Smooth muscle cell (in vitro differentiated cells): Measurements from ENCODE around the gene COX6B2. TPM values are rescaled to one million over a fixed set of nuclear protein-coding genes. Genes with fewer than 3 reads are reported as not detected.

Source experiments
- DNase-seq: peaks from one replicate; lab custom pipeline; 2025; ENCODE audit not compliant: unreplicated experiment; lab: John Stamatoyannopoulos, UW
- H2AFZ ChIP-seq: fragments of 200-600 bp; sonication (generic); 2 replicates; pipeline ENCODE4 v1.6.0; 2016; ENCODE audit warnings: antibody characterized with exemption, low read depth, mild to moderate bottlenecking
- H3F3A ChIP-seq: fragments of 200-600 bp; sonication (generic); 2 replicates; pipeline ENCODE4 v1.6.0; 2017; ENCODE audit warnings: antibody characterized with exemption, low read depth
- H3K27ac ChIP-seq: fragments of 200-600 bp; sonication (generic); 2 replicates; pipeline ENCODE4 v1.5.1; 2016; ENCODE audit warnings: low read depth, mild to moderate bottlenecking
- H3K27me3 ChIP-seq: fragments of 200-600 bp; sonication (generic); 2 replicates; pipeline ENCODE4 v1.6.1; 2016; ENCODE audit warnings: low read depth, mild to moderate bottlenecking
- H3K36me3 ChIP-seq: fragments of 200-600 bp; sonication (generic); 2 replicates; pipeline ENCODE4 v1.5.1; 2016; ENCODE audit warnings: low read depth
- H3K4me1 ChIP-seq: fragments of 200-600 bp; sonication (generic); 2 replicates; pipeline ENCODE4 v1.5.1; 2016; ENCODE audit warnings: low read depth
- H3K4me2 ChIP-seq: fragments of 200-600 bp; sonication (generic); 2 replicates; pipeline ENCODE4 v1.6.0; 2016; ENCODE audit warnings: mild to moderate bottlenecking
- H3K4me3 ChIP-seq: fragments of 200-600 bp; sonication (generic); 2 replicates; pipeline ENCODE4 v1.5.1; 2016; ENCODE audit warnings: mild to moderate bottlenecking
- H3K79me2 ChIP-seq: fragments of 200-600 bp; sonication (generic); 2 replicates; pipeline ENCODE4 v1.6.0; 2016; ENCODE audit warnings: low read depth, mild to moderate bottlenecking
- H3K9ac ChIP-seq: fragments of 200-600 bp; sonication (generic); 2 replicates; pipeline ENCODE4 v1.6.0; 2016; ENCODE audit warnings: low read depth
- H3K9me3 ChIP-seq: fragments of 200-600 bp; sonication (generic); replicated peaks from 2 replicates; pipeline ENCODE4 v1.5.1; 2016; ENCODE audit warnings: low read depth
- H4K20me1 ChIP-seq: fragments of 200-600 bp; sonication (generic); 2 replicates; pipeline ENCODE4 v1.6.0; 2016; ENCODE audit warnings: low read depth
- CTCF ChIP-seq: fragments of 200-600 bp; sonication (generic); IDR thresholded peaks from 2 replicates; pipeline ENCODE4 v1.5.1; 2017; ENCODE audit warnings: borderline replicate concordance, mild to moderate bottlenecking, antibody characterized with exemption; ENCODE audit not compliant: insufficient read depth, poor library complexity, severe bottlenecking
- WGBS: methylation state at CpG from one replicate; pipeline ENCODE4 v1.1.7; 2016; ENCODE audit warnings: low lambda C conversion rate; 5-methylcytosine and 5-hydroxymethylcytosine counted together
- polyA plus RNA-seq: library from polyadenylated mRNA; unstranded; fragments of >200 nt; fragmentation: Nextera tagmentation; extraction: Ambion mirVana; gene quantifications from 2 replicates; pipeline ENCODE4 v1.2.1, GENCODE V29; 2016
- total RNA-seq: library from RNA; depleted of rRNA; stranded (reverse); fragments of >200 nt; gene quantifications from 2 replicates; pipeline ENCODE4 v1.2.3, GENCODE V29; 2014

COX6B2 gene
- total and polyA plus RNA-seq, 2 experiments from 2014 or later: 0.18 to 1.7 TPM

GRCh38 chr19:55350620-55351315 lies 3.8 kb downstream of the COX6B2 start:
- Histone ChIP-seq H3K4me2 (no peak overlapping the region), H3K9me3 (no peaks in the 10 kb centered on the region), H3K79me2 (no peaks in the 10 kb centered on the region), H3K36me3 (no peaks in the 10 kb centered on the region), H3K27me3 (peaks cover 17% of the 10 kb centered on the region), H3F3A (no peaks in the 10 kb centered on the region), H4K20me1 (no peaks in the 10 kb centered on the region), H3K4me1 (peaks cover 5% of the 10 kb centered on the region), H3K9ac (no peak overlapping the region), H3K4me3 (no peak overlapping the region), H3K27ac (no peak overlapping the region), H2AFZ (no peak overlapping the region)
- DNase-seq: no peak
- 92% methylated on average over 11 of the region's 11 CpGs for WGBS
- TF ChIP-seq CTCF: no peak

GRCh38 chr19:55348317-55349034 lies 6.0 kb downstream of the COX6B2 start:
- Histone ChIP-seq H3K79me2 (no peaks in the 10 kb centered on the region), H3K4me2 (no peak overlapping the region), H3K27me3 (peaks cover 14% of the 10 kb centered on the region), H3K36me3 (no peaks in the 10 kb centered on the region), H4K20me1 (no peaks in the 10 kb centered on the region), H3K4me1 (peaks cover 5% of the 10 kb centered on the region), H3K27ac (no peak overlapping the region), H3K9ac (no peak overlapping the region), H3F3A (no peaks in the 10 kb centered on the region), H2AFZ (no peak overlapping the region), H3K4me3 (no peak overlapping the region), H3K9me3 (no peaks in the 10 kb centered on the region)
- 45% methylated on average over 22 of the region's 22 CpGs for WGBS
- no peak for TF ChIP-seq CTCF
- DNase-seq: no peak

- Histone ChIP-seq H3K4me2 (no peak overlapping the region), H3K4me3 (no peak overlapping the region), H4K20me1 (no peaks in the 10 kb centered on the region), H3K36me3 (no peaks in the 10 kb centered on the region), H3K79me2 (no peaks in the 10 kb centered on the region), H3K27ac (no peak overlapping the region), H2AFZ (no peak overlapping the region), H3K9me3 (no peaks in the 10 kb centered on the region), H3K9ac (no peak overlapping the region), H3K27me3 (peaks cover 5% of the 10 kb centered on the region), H3K4me1 (peaks cover 5% of the 10 kb centered on the region), H3F3A (no peaks in the 10 kb centered on the region)
- TF ChIP-seq CTCF: no peak
- WGBS: 99% methylated on average over 9 of the region's 10 CpGs
- DNase-seq: no peak
Observed at GRCh38 chr19:55347442-55348009, 7.0 kb downstream of the COX6B2 start.
